Mammary epithelial cell (primary cell): ENCODE measurements around the gene ATP6V0E1.

Experiments used
- CTCF ChIP-seq, 2 donors: IDR thresholded peaks in 1 of 2; conservative IDR thresholded peaks in 1 of 2; 2 replicates each; pipeline ENCODE4 v1.5.1; 2011 to 2012; ENCODE audit warnings: inconsistent platforms in 2 of 2, low read length in 2 of 2, mild to moderate bottlenecking in 2 of 2, control low read depth in 1 of 2, low read depth in 1 of 2; ENCODE audit not compliant: insufficient read depth in 1 of 2; ENCODE audit errors: extremely low read depth in 1 of 2
- EZH2 ChIP-seq: IDR thresholded peaks from 2 replicates; pipeline ENCODE4 v1.6.1; 2012; ENCODE audit warnings: low read length, inconsistent platforms, borderline replicate concordance

- no peak for TF ChIP-seq CTCF (conservative IDR thresholded peaks at IDR 0.05 in 1 of 2, IDR thresholded peaks at IDR 0.05 in 1 of 2; ENCODE audit: extremely low read depth in 1 of 2, insufficient read depth in 1 of 2, low read depth in 1 of 2, low read length in 2 of 2)
- no peak for TF ChIP-seq EZH2
Observed at GRCh38 chr5:173020154-173020581, 36.6 kb downstream of the ATP6V0E1 start.
